T-helper 22 cell (primary cell): ENCODE results near the gene XK.
"Not testable (repeated sequence)": the region's sequence is repeated elsewhere in the genome, so short reads cannot be mapped to it uniquely, and the experiment has no call there.

Experiments
- DNase-seq: peaks from one replicate; pipeline ENCODE4 v3.0.0-alpha.2; 2020; ENCODE audit warnings: low read depth

XK gene

DNA sequence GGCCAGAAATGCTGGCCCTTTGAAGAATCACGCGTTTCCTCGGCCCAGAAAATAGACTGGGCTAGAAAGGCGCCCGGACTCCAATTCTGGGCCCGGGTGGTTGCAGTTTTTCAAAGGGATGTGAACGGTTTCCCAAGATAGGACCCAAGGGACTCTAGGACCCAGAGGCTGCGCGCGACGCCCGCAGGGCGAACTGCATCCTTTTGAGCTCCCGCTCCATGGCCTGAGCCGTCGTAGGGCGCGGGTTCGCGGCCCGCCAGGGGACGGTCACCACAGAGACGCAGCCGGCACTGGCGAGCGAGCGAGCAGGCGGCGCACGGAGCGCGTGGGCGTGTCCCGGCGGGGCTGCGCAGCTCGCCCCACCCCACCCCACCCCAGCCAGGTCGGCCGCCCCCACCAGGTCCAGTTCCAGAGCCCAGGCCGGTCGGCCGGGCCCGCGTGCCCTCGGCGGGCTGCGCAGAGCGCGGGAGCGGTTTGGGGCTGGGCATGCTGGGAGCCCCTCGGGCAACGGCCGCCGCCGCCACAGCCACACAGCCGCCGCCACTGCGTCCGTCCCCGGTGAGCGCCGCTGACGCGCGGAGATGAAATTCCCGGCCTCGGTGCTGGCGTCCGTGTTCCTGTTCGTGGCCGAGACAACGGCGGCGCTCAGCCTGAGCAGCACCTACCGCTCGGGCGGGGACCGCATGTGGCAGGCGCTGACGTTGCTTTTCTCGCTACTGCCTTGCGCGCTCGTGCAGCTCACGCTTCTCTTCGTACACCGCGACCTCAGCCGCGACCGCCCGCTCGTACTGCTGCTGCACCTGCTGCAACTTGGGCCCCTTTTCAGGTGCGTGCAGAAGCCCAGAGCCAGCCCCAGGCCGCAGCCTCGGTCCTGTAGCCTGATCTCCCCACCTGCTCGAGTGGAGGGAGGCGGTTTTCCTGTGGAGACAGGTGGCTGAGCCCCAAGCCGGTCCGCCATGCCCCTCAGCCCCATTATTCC lies at the start of gene XK:
Gene XK, plus strand, starts transcription at position 411 of the 979 bp plus-strand sequence. Its CDS starts 171 bp downstream, at position 582.
- no peak for DNase-seq

DNA sequence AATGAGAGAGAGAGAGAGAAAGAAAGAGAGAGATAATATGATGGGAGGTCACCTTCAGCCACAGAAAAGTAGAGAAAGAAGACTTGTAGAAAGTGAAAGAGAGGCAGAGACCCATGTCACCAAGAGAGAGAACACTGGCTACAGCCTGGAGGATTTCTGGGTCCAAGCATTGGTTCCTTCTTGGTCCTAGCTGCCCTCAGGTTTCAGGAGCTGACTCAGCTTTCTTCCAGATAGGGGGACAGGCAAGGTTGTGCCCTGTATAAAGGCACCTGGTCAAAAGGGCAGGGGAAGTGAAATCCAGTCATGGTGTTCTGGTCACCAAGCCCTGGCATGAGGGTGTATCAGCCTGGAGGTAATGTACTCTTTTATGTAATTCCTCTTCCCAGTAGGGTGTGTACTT lies 47.5 kb upstream of the XK start:
- DNase-seq: no peak

- DNase-seq: no peak
Observed at GRCh38 chrX:37640142-37640541, 45.4 kb upstream of the XK start.

DNA sequence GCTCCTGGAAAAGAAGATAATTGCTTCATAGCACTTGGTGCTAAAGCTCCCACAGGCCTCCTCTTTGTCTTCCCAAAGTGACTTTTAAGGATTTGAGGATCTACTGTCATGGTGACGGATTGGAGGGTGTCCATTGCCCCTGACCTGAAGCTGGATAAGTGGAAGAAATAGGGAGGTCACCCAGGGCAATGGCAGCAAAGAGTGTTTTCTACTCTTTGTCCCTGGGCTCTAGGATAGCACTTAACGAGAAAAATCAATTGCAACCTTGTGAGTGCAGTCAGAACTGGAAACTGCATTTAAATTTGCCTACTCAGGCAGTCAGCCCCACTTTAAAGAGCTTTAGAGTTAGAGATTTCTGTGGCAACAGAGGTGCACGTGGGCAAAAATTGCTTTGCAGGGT lies 43.7 kb upstream of the XK start:
- no peak for DNase-seq

DNA sequence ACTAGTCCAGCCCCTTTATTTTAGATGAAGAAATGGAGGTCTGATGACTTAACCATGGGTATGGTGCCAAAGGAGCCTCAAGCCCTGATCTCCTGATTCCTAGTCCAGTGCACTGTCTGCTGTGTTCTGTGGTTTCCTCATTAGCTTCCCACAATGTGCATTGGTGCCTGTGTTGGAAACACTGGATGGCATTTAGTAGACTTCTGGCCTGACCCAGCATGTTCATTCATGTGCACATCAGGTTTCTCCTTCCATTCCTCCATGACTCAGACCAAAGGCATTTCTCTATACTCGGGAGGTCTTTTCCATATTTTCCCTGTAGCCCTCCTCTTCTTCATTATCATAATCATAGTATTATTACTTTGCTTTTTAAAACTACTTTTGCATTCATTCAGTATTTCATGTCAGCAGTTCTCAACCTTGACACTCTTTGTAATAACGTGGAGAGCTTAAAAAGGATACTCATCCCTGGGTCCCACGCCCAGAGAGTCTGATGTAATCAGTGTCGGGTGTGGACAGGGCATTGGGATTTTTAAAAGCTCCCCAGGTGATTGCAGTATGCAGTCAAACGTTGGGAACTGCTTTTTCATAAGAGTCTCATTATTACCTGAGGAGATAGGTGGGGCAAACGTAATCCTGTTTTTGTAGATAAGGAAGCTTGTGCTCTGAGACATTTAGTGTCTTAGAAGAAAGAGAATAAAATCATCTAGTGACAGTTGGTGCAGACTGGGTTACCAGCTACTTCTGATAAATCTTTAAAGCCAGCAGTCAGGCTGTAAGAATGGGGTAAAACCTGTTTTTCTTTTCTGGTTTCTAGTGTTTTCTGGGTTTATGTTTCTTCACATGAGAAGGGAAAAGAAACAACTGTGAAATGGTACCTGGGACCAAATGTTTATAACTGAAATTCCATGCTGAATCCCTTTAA lies 40.9 kb upstream of the XK start:
- no peak for DNase-seq

GRCh38 chrX:37646254-37646653 lies 39.3 kb upstream of the XK start:
- no peak for DNase-seq

GRCh38 chrX:37650879-37651278 lies 34.7 kb upstream of the XK start:
- DNase-seq: not testable (repeated sequence)

- DNase-seq: no peak
Observed at GRCh38 chrX:37651921-37652452, 33.6 kb upstream of the XK start.

DNA sequence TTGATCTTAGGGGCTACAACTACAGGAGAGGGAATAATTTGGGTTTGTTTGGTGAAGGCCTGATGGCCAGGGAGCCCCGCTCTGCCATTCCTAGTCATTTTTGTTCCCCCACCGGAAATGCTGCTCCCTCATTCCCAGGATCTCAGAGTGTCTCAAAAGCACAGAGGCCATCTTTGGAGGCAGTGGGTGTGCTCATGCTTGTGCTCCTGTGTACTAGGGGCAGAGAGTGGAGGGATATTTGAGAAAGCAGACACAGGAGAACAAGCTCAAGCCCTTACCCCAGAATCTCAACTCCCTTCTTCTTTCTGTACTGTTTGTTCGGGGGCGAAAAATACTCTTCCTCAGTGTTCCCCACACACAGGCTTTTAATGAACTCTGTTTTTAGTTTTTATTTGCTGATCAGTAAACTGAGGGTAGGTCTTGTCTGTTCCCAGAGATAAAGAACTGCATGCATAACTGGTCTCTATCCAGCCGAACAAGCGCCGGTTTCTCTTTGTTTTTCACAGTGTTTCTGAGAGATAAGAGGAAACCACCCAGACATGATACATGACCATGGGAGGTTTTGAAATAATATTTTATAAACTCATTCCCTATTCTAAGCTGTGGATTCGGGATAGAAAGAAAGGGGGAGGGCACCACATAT lies 32.9 kb upstream of the XK start:
- no peak for DNase-seq

- no peak for DNase-seq
Observed at GRCh38 chrX:37653397-37654085, 32.0 kb upstream of the XK start.

DNA sequence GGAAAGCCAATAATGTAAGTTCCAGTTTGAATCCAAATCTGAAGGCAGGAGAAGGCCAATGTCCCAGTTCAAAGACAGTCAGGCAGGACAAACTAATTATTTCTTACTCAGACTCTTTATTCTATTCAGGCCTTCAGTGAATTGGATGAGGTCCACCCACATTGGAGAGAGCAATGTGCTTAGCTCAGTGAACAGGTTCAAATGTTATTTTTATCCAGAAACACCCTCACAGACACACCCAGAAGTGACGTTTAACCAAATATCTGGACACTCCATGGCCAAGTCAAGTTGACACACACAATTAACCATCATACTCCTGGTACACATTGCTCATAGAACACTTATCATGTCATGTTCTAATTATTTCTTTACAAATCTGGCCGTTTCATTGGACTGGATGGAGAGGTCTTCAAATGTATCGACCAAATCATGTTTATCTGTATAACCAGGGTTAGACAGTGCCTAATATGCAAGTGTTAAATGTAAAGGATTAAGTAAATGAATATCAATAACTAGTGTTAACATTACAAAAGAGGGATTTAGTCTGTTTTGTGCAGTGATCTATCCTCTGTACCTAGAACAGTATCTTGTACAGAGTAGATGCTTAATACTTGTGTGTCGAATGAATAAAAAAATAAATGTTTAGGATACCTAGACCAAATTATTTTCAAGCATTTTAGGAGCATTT lies 27.1 kb upstream of the XK start:
- no peak for DNase-seq

DNA sequence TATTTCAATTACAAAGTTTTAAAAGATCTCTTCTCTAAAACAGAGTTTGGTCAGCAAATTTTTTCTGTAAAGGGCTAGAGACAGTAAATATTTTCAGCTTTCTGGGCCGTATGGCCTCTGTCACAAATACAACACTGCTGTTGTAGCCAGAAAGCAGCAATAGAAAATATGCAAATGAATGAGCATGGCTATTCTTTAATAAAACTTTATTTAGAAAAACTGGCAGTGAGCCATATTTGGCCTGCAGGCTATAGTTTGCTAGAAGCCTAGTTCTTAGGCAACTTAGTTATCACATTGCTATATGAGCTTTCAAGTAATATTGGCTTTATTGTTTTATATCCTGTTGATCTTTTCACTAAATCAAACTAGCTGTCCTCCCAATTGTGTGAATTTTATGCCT lies 26.5 kb upstream of the XK start:
- no peak for DNase-seq

- no peak for DNase-seq
Observed at GRCh38 chrX:37662181-37662580, 23.4 kb upstream of the XK start.

GRCh38 chrX:37666516-37666915 lies 19.1 kb upstream of the XK start:
- no peak for DNase-seq

DNA sequence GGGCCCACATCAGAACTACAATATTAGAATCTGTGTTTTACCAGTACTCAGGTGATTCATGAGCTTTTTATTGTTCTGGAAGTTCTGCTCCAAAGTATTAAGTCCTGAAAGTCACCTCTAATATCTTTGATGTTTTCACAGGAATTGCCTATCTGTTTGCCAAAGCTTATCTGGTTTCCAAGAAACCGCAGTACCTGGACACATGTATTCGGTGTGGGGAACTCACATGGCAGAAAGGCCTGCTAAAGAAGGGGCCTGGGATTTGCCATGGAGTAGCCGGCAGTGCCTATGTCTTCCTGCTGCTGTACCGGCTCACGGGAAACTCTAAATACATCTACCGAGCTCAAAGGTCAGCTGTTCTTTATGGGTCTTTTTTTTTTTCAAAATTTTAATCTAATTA lies 18.4 kb upstream of the XK start:
- no peak for DNase-seq

DNA sequence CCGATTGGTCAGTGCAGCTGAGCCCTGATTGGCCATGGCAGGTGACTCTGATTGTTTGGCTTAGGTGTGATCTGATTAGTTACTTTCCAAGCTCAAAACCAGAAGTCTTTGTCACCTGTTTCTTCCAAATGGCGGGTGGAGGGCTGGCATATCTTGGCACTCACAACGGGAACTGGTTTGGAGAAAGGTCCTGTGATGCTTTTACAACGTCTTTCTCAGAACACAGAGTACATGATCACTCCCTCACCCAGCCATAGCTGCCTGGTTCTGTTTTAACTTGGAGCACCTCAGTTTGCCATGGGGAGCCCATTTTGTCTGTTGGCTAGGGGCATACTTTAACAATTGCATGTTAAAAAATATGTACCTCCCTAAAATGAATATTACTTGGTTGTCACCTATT lies 13.0 kb upstream of the XK start:
- DNase-seq: no peak

GRCh38 chrX:37676811-37677210 lies 8.8 kb upstream of the XK start:
- no peak for DNase-seq

DNA sequence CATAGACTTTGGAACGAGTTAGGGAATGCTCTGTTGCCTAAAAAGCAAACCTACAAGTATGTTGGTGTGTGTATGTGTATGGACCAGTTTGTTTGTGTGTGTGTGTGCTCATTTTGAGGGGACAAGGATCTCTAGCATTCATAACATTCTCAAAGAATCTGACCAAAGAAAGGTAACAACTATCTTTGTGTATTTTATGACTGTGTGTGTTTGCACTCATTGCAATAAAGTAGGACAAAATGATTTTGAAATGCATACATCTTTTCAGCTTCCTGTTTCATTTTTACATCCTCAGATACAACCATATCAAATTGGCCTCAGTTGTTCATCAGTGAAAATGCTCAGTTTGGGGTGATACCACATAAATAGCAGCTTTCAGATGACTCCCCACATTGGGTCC lies 8.3 kb upstream of the XK start:
- no peak for DNase-seq

DNA sequence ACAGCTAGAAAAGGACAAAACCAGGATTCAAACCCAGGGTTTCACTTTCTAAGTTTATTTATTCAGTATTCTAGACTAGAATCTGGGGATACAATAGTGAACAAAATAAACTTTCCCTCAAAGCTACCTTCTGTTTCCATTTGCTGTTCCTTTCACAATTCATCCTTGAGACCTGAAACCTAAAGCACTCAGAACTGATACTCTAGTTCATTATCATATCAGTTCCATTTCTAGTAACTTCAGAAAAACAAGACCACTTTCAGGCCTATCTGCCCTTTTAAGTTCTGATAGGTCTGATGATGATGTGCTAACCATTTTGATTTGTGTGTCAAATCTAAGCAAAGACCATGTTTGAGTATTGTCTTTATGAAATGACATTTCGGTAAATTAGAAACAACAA lies 7.8 kb upstream of the XK start:
- DNase-seq: no peak

- DNase-seq: no peak
Observed at GRCh38 chrX:37678574-37678973, 7.0 kb upstream of the XK start.

- DNase-seq: no peak
Observed at GRCh38 chrX:37679230-37679629, 6.4 kb upstream of the XK start.
